Gastrocnemius medialis (tissue), 4 donors: ENCODE measurements around the gene SYT17. TPM values are rescaled to one million over a fixed set of nuclear protein-coding genes. Genes with fewer than 3 reads are reported as not detected.

Experiments
- ATAC-seq, 2 donors: fragments of 150-250 bp; one replicate each; pipeline ENCODE4 v1.9.1; 2016
- DNase-seq, 2 donors: peaks; one replicate each; pipeline ENCODE4 v3.0.0-alpha.2; 2019
- H3K27ac ChIP-seq, 4 donors: fragments of 200-600 bp; sonication (generic); 1 replicate in 1 of 4; 2 replicates in 3 of 4; pipeline ENCODE4 v1.5.1; 2016 to 2018; ENCODE audit warnings: mild to moderate bottlenecking in 2 of 4, moderate library complexity in 1 of 4
- H3K27me3 ChIP-seq, 3 donors: fragments of 200-600 bp; sonication (generic) in 2 of 3; 1 replicate in 1 of 3; 2 replicates in 2 of 3; pipeline versions ENCODE4 v1.5.1 to v1.6.0; 2016 to 2019; ENCODE audit warnings: mild to moderate bottlenecking in 1 of 3, moderate library complexity in 1 of 3
- H3K36me3 ChIP-seq, 2 donors: fragments of 200-600 bp; sonication (generic) in 1 of 2; one replicate each; pipeline ENCODE4 v1.5.1; 2017 to 2018
- H3K4me1 ChIP-seq, 2 donors: fragments of 200-600 bp; sonication (generic) in 1 of 2; one replicate each; pipeline ENCODE4 v1.5.1; 2016 to 2017; ENCODE audit warnings: mild to moderate bottlenecking in 2 of 2
- H3K4me3 ChIP-seq, 4 donors: fragments of 200-600 bp; sonication (generic) in 3 of 4; 1 replicate in 1 of 4; 2 replicates in 3 of 4; pipeline ENCODE4 v1.5.1; 2016 to 2019; ENCODE audit warnings: mild to moderate bottlenecking in 2 of 4
- H3K9me3 ChIP-seq, 3 donors: fragments of 200-600 bp; sonication (generic) in 2 of 3; 1 replicate in 1 of 3; 2 replicates in 2 of 3; pipeline ENCODE4 v1.5.1; 2016 to 2019
- CTCF ChIP-seq, 5 experiments: fragments of 450-650 bp in 3 of 5; fragments of 200-600 bp in 2 of 5; sonication (generic) in 2 of 5; IDR thresholded peaks in 4 of 5; conservative IDR thresholded peaks in 1 of 5; 1 replicate in 4 of 5; 2 replicates in 1 of 5; pipeline ENCODE4 v1.5.1; 2016 to 2019; ENCODE audit warnings: antibody characterized with exemption in 5 of 5, mild to moderate bottlenecking in 3 of 5, moderate library complexity in 3 of 5
- POLR2A ChIP-seq, 2 donors: fragments of 450-650 bp; IDR thresholded peaks; one replicate each; pipeline ENCODE4 v1.6.1; 2017; ENCODE audit warnings: antibody characterized with exemption in 2 of 2, mild to moderate bottlenecking in 2 of 2, moderate library complexity in 2 of 2
- in situ Hi-C, 4 donors: fragments of 200-750 bp; cut with MboI; loops; one replicate each; pipeline versions ENCODE4 v1.15.0 to v1.8.0; 2017; ENCODE audit warnings: low sequenced_read_pairs in 4 of 4
- intact Hi-C: fragments of 100-400 bp; cut with DNase I; formaldehyde crosslinking; loops from one replicate; pipeline ENCODE4 v1.15.1; 2023; ENCODE audit warnings: low total_unique reads
- total RNA-seq, 4 donors: library from RNA; depleted of rRNA; stranded (reverse); fragments of >200 nt; gene quantifications; one replicate each; pipeline versions ENCODE4 v1.1.0 to v1.2.3, GENCODE V29; 2016

The SYT17 gene, protein sequence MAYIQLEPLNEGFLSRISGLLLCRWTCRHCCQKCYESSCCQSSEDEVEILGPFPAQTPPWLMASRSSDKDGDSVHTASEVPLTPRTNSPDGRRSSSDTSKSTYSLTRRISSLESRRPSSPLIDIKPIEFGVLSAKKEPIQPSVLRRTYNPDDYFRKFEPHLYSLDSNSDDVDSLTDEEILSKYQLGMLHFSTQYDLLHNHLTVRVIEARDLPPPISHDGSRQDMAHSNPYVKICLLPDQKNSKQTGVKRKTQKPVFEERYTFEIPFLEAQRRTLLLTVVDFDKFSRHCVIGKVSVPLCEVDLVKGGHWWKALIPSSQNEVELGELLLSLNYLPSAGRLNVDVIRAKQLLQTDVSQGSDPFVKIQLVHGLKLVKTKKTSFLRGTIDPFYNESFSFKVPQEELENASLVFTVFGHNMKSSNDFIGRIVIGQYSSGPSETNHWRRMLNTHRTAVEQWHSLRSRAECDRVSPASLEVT
- under 1 TPM; 0.10 to 0.87 (median 0.18) TPM for total RNA-seq

DNA sequence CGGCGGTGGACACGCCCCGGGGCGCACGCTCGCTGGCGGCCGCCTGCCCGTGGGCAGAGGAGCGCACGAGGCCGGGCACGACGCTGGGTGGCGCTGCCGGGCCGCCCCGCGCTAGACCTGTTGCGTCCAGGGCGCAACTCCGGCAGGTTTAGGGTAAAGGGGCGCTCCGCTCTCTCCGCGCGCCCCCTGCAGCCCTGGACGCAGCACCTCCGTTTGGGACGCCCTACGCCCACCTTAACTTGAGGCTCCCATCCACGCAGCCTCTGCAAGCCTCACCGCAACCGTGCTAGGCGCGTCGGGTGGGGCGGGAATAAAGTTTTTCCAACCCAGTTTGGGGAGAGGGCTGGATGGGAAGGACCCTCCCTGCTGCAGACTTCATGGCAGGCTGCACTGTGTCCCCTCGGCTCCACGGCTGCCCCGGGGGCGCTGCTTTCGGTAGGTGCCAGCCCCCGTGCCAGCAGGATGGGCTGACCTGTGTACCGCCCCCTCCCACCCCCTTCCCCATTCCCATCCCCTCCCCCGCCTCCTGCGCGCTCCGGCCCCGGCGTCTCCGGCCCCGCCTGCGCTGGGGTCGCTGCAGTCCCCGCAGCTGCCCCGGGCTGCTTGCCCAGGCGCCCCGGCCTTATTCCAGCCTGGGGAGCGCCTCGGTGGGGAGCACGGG, at the start of gene SYT17:
SYT17 (plus strand) TSS at position 531 of the 661 bp plus-strand sequence. CDS start 407 bp downstream, outside the sequence.
- peak within 1 kb of the TSS; percentile 39 to 52 (median 46) for H3K4me3 ChIP-seq
- in situ Hi-C loops (loop anchor here in 2 of 4 donors (10.0 kb wide), 2 partner anchors 63 to 73 kb away; no protein-coding TSS in a partner anchor), intact Hi-C loops (loop anchor here (5.0 kb wide), 1 partner anchor 209 kb away; no protein-coding TSS in a partner anchor)
- H3K36me3 ChIP-seq = no peaks in the 10 kb centered on the region
- no peak within 1 kb of the TSS for H3K27ac ChIP-seq
- no peaks in the 10 kb centered on the region for H3K9me3 ChIP-seq
- ATAC-seq = peak; percentile 51 to 65
- TF ChIP-seq CTCF (IDR thresholded peaks at IDR 0.05 in 4 of 5, conservative IDR thresholded peaks at IDR 0.05 in 1 of 5) (peak; percentile 28 to 65 (median 51)), POLR2A (IDR thresholded peaks at IDR 0.05) (no peak)
- H3K27me3 ChIP-seq = peaks cover 7 to 20% (median 12%) of the 10 kb centered on the region in 3 donors
- peaks cover 0 to 13% of the 10 kb centered on the region in 2 donors for H3K4me1 ChIP-seq
- DNase-seq = peak; percentile 18 to 21

DNA sequence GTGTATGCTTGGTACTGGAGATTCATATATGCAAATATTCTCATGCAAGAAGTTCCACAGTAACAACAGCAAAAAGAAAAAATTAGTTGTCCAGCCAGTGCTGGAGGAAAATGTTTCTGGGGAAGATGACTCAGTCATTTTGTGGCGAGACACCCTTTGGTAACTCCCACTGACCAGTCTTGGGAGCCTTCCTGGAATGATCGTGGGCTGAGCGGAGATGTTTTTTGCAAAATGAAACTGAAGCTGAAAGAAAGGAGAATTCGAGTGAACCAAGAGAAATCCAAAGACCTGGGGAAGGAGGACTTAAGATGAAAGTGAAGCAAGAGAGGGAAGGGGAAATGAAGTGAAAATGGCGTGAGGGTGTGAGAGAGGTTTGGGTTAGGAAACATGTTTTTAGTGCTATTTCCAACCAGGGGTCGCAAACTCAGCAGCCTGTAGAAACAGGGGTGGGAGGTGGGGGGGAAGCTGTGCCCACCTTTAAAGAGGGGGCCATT, 49.1 kb upstream of the SYT17 start:
- in situ Hi-C loops = no loop called here
- H3K9me3 ChIP-seq = no peaks in the 10 kb centered on the region
- H3K27ac ChIP-seq = peak overlapping the region; percentile 52 to 94 (median 70)
- peaks cover 54 to 56% of the 10 kb centered on the region in 2 donors for H3K4me1 ChIP-seq
- TF ChIP-seq CTCF (IDR thresholded peaks at IDR 0.05 in 4 of 5, conservative IDR thresholded peaks at IDR 0.05 in 1 of 5) (no peak), POLR2A (IDR thresholded peaks at IDR 0.05) (no peak)
- DNase-seq = peak in 1 of 2 donors; percentile 35
- peak; percentile 49 to 51 for ATAC-seq
- H3K4me3 ChIP-seq = peak overlapping the region; percentile 21 to 38 (median 34)
- H3K27me3 ChIP-seq = no peaks in the 10 kb centered on the region
- peaks cover 0 to 14% of the 10 kb centered on the region in 2 donors for H3K36me3 ChIP-seq
- intact Hi-C loops = no loop called here

DNA sequence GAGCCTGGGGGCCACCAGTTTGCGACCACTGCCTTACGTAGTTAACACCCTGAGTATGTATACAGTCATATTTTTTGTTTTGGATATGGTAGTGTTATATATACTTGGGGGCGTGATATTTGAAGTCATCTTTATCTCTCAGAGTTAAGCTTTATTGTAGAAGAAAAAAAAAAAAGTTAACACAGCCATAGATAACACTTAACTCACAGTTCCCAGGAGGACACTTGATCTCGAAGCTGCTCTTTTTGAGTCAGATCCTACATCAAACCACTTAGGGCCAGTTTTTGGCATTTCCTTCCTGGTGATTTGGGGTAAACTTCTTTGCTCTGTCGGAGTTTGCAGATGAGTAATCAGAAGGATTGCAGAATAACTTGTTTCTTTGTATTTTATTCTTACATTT, 48.5 kb upstream of the SYT17 start:
- Histone ChIP-seq H3K36me3 (peaks cover 0 to 14% of the 10 kb centered on the region in 2 donors), H3K27me3 (no peaks in the 10 kb centered on the region), H3K27ac (peak overlapping the region; percentile 52 to 94 (median 70)), H3K9me3 (no peaks in the 10 kb centered on the region), H3K4me1 (peaks cover 52 to 59% of the 10 kb centered on the region in 2 donors), H3K4me3 (peak overlapping the region; percentile 21 to 38 (median 34))
- in situ Hi-C loops (no loop called here), intact Hi-C loops (no loop called here)
- TF ChIP-seq POLR2A (IDR thresholded peaks at IDR 0.05) = no peak
- TF ChIP-seq CTCF (IDR thresholded peaks at IDR 0.05 in 4 of 5, conservative IDR thresholded peaks at IDR 0.05 in 1 of 5) = no peak
- ATAC-seq (no peak), DNase-seq (no peak)

- Histone ChIP-seq H3K27me3 (no peaks in the 10 kb centered on the region), H3K4me1 (peaks cover 12 to 20% of the 10 kb centered on the region in 2 donors), H3K4me3 (no peak overlapping the region), H3K9me3 (no peaks in the 10 kb centered on the region), H3K27ac (peak overlapping the region in 2 of 4 donors; percentile 25 to 40), H3K36me3 (no peaks in the 10 kb centered on the region)
- peak; percentile 43 to 57 for ATAC-seq
- in situ Hi-C loops = no loop called here
- DNase-seq = no peak
- intact Hi-C loops = no loop called here
- TF ChIP-seq POLR2A (IDR thresholded peaks at IDR 0.05) = no peak
- no peak for TF ChIP-seq CTCF (IDR thresholded peaks at IDR 0.05 in 4 of 5, conservative IDR thresholded peaks at IDR 0.05 in 1 of 5)
Measured at GRCh38 chr16:19123535-19124178, 44.4 kb upstream of the SYT17 start.
